ENCODE results near the gene RUVBL1.

GRCh38 chr3:128050597-128050996 lies 73.0 kb downstream of the RUVBL1 start:
- TF ChIP-seq CTCF (IDR thresholded peaks at IDR 0.05) (no peak), POLR2A (IDR thresholded peaks at IDR 0.05) (no peak)

All from lower leg skin (tissue), 3 donors.